Measurements from ENCODE around the gene SCO1. TPM values are rescaled to one million over a fixed set of nuclear protein-coding genes. Genes with fewer than 3 reads are reported as not detected.

The SCO1 gene
- total and polyA plus RNA-seq, 2 donors from 2014 or later, result 27.0 to 34.9 TPM

DNA sequence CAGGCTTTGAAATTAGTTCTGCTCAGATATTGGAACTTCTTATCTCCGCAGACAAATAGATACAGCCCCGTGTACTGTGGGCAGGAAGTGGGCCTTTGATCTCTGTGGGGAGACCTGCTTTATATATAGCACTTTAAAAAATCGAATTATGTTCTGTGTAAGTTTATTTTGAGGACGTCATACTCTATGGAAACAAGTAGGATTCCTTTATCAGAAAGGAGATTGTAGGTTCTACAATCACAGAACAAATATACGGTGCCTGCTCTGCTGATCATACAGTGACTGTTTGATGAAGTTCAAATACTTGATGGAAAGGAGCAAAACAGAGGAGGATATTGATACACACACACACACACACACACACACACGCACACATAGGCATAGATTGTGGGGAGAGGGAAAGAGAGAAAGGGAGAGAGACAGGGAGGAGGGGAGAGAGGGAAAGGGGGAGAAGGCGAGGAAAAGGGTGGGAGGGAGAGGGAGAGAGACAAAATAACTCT, 47.2 kb upstream of the SCO1 start:
- no peak for FAIRE-seq

DNA sequence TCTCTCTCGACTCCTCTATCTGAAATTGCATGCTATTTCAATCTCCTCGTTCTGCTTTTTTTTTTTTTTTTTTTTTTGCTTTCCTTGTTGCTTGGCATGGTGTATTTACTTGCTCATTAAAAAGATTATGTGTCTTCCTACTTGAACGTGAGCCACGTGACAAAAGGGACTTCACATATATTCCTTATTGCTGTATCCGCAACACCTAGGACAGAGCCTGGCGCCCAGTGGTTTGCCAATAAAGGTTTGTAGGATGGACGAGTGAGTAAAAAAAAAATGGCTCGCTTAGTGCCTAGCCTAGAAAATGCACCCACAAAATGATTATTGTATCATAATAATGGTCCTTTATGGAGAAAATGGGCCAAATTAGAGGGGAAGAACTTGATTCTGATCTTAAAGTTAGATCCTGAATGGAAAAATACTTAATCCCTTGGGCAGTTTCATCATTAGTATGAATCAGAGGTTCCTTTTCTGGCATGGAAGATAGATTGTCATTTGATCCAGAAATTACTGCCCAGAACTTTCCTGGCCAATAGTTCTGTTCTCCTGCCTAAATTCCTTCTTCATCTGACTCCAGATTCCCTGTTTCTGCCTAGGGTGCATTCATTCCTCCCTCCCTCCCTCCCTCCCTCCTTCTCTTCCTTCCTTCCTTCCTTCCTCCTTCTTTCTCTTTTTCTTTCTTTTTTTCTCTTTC, 46.1 kb upstream of the SCO1 start:
- Histone ChIP-seq H3K4me1 (ENCODE audit: control insufficient read depth in 2 of 3, insufficient read depth in 2 of 3, low read depth in 1 of 3, low read length in 3 of 3) (no peaks in the 10 kb centered on the region), H3K36me3 (ENCODE audit: control insufficient read depth in 2 of 3, insufficient read depth in 3 of 3, low read length in 3 of 3) (no peaks in the 10 kb centered on the region), H3K9ac (ENCODE audit: low read length in 3 of 3) (no peak overlapping the region), H3K4me3 (ENCODE audit: low read length in 3 of 3) (no peak overlapping the region), H3K9me3 (ENCODE audit: control insufficient read depth in 2 of 3, insufficient read depth in 1 of 3, low read length in 3 of 3) (no peaks in the 10 kb centered on the region), H3K27me3 (ENCODE audit: control insufficient read depth, insufficient read depth, low read length) (no peaks in the 10 kb centered on the region), H3K27ac (ENCODE audit: low read depth in 2 of 2, low read length in 2 of 2) (no peak overlapping the region)
- TF ChIP-seq CTCF (IDR thresholded peaks at IDR 0.05; ENCODE audit: borderline replicate concordance, extremely low read depth, insufficient read depth), result no peak
- no peak for DNase-seq
- intact Hi-C loops (cut with DNase I), result loop anchor here (10.0 kb wide), 1 partner anchor 91 kb away; the partner anchor contains the start of gene PIRT
- no peak for FAIRE-seq

More for the DNA sequence above, 47.2 kb upstream of the SCO1 start:
- intact Hi-C loops (cut with DNase I), result loop anchor here (10.0 kb wide), 1 partner anchor 90 kb away; the partner anchor contains the start of gene PIRT
- Histone ChIP-seq H3K4me3 (ENCODE audit: low read length in 3 of 3) (no peak overlapping the region), H3K27ac (ENCODE audit: low read depth in 2 of 2, low read length in 2 of 2) (no peak overlapping the region), H3K9me3 (ENCODE audit: control insufficient read depth in 2 of 3, insufficient read depth in 1 of 3, low read length in 3 of 3) (no peaks in the 10 kb centered on the region), H3K27me3 (ENCODE audit: control insufficient read depth, insufficient read depth, low read length) (no peaks in the 10 kb centered on the region), H3K9ac (ENCODE audit: low read length in 3 of 3) (no peak overlapping the region), H3K4me1 (ENCODE audit: control insufficient read depth in 2 of 3, insufficient read depth in 2 of 3, low read depth in 1 of 3, low read length in 3 of 3) (no peaks in the 10 kb centered on the region), H3K36me3 (ENCODE audit: control insufficient read depth in 2 of 3, insufficient read depth in 3 of 3, low read length in 3 of 3) (no peaks in the 10 kb centered on the region)
- no peak for DNase-seq
- no peak for TF ChIP-seq CTCF (IDR thresholded peaks at IDR 0.05; ENCODE audit: borderline replicate concordance, extremely low read depth, insufficient read depth)

- no peaks in the 10 kb centered on the region for H3K9me3 ChIP-seq (ENCODE audit: control insufficient read depth in 2 of 3, insufficient read depth in 1 of 3, low read length in 3 of 3)
- DNase-seq (no peak), FAIRE-seq (no peak)
- no peaks in the 10 kb centered on the region for H3K27me3 ChIP-seq (ENCODE audit: control insufficient read depth, insufficient read depth, low read length)
- peaks cover 0 to 3% (median 0%) of the 10 kb centered on the region in 3 donors for H3K4me1 ChIP-seq (ENCODE audit: control insufficient read depth in 2 of 3, insufficient read depth in 2 of 3, low read depth in 1 of 3, low read length in 3 of 3)
- TF ChIP-seq CTCF (IDR thresholded peaks at IDR 0.05; ENCODE audit: borderline replicate concordance, extremely low read depth, insufficient read depth), result no peak
- intact Hi-C loops (cut with DNase I), result loop anchor here (10.0 kb wide), 1 partner anchor 92 kb away; the partner anchor contains the start of gene PIRT
- no peak overlapping the region for H3K9ac ChIP-seq (ENCODE audit: low read length in 3 of 3)
- no peaks in the 10 kb centered on the region for H3K36me3 ChIP-seq (ENCODE audit: control insufficient read depth in 2 of 3, insufficient read depth in 3 of 3, low read length in 3 of 3)
- H3K27ac ChIP-seq (ENCODE audit: low read depth in 2 of 2, low read length in 2 of 2), result no peak overlapping the region
- no peak overlapping the region for H3K4me3 ChIP-seq (ENCODE audit: low read length in 3 of 3)
Observed at GRCh38 chr17:10742431-10742830, 45.1 kb upstream of the SCO1 start.

All from kidney (tissue), 14 donors.